Natural killer cell (primary cell): Measurements from ENCODE around the gene GABBR2. TPM values are rescaled to one million over a fixed set of nuclear protein-coding genes. Genes with fewer than 3 reads are reported as not detected.

ENCODE experiments used
- ATAC-seq, 3 donors: fragments of 150-1000 bp in 2 of 3; fragments of 200-7000 bp in 1 of 3; cut with Tn5 transposase; 1 replicate in 1 of 3; 2 replicates in 2 of 3; pipeline ENCODE4 v1.10.0; 2021; ENCODE audit warnings: mild to moderate bottlenecking in 2 of 3, moderate library complexity in 2 of 3
- DNase-seq, 2 donors: peaks; one replicate each; pipeline versions ENCODE4 v3.0.0 to v3.0.0-alpha.2; 2013 to 2021; ENCODE audit warnings: mixed read lengths in 1 of 2
- H3K27ac ChIP-seq: one replicate; pipeline ENCODE4 v1.5.1; 2013; ENCODE audit warnings: mild to moderate bottlenecking, low read length
- H3K27me3 ChIP-seq: one replicate; pipeline ENCODE4 v1.6.1; 2013; ENCODE audit warnings: low read length; ENCODE audit not compliant: control insufficient read depth, insufficient read depth
- H3K36me3 ChIP-seq: one replicate; pipeline ENCODE4 v1.6.1; 2013; ENCODE audit warnings: low read length; ENCODE audit not compliant: control insufficient read depth, insufficient read depth
- H3K4me1 ChIP-seq: one replicate; pipeline ENCODE4 v1.6.1; 2013; ENCODE audit warnings: low read length; ENCODE audit not compliant: control insufficient read depth, insufficient read depth
- H3K4me3 ChIP-seq: one replicate; pipeline ENCODE4 v1.5.1; 2013; ENCODE audit warnings: low read length
- H3K9me3 ChIP-seq: one replicate; pipeline ENCODE4 v1.6.1; 2013; ENCODE audit warnings: low read length; ENCODE audit not compliant: control insufficient read depth, insufficient read depth
- H3K27ac Mint-ChIP-seq, 2 donors: one replicate each; pipeline ENCODE4 v1.8.0; 2022; ENCODE audit warnings: mild to moderate bottlenecking in 2 of 2, mixed read lengths in 2 of 2, moderate library complexity in 1 of 2
- H3K27me3 Mint-ChIP-seq, 2 donors: one replicate each; pipeline ENCODE4 v1.8.0; 2022; ENCODE audit warnings: low read depth in 2 of 2, mixed read lengths in 2 of 2
- H3K36me3 Mint-ChIP-seq: one replicate; pipeline ENCODE4 v1.8.0; 2022; ENCODE audit warnings: mixed read lengths
- H3K4me1 Mint-ChIP-seq, 2 donors: one replicate each; pipeline ENCODE4 v1.8.0; 2022; ENCODE audit warnings: mixed read lengths in 2 of 2
- H3K4me3 Mint-ChIP-seq: one replicate; pipeline ENCODE4 v1.8.0; 2022; ENCODE audit warnings: mild to moderate bottlenecking, moderate library complexity, mixed read lengths
- H3K9me3 Mint-ChIP-seq, 2 donors: one replicate each; pipeline ENCODE4 v1.8.0; 2022; ENCODE audit warnings: mixed read lengths in 2 of 2
- CTCF ChIP-seq: fragments of 200-600 bp; IDR thresholded peaks from one replicate; pipeline ENCODE4 v1.8.0; 2022; ENCODE audit warnings: antibody characterized with exemption
- WGBS: methylation state at CpG from one replicate; pipeline ENCODE4 v1.1.7; 2013; ENCODE audit warnings: missing lambda C conversion rate; ENCODE audit not compliant: insufficient coverage; 5-methylcytosine and 5-hydroxymethylcytosine counted together
- intact Hi-C: fragments of 100-400 bp; cut with micrococcal nuclease; formaldehyde crosslinking; loops from one replicate; pipeline ENCODE4 v1.14.2; 2022
- total RNA-seq, 4 donors: library from RNA; stranded (reverse); fragments of 120-200 nt in 1 of 4; gene quantifications; one replicate each; pipeline versions ENCODE4 v1.2.3 to v1.2.4, GENCODE V29; 2013 to 2022

The GABBR2 gene
- total RNA-seq, 3 donors from 2014 or later (not counting 1 experiment from before 2014, with no cell fraction given) = not detected

GRCh38 chr9:98314381-98315066, 394.2 kb downstream of the GABBR2 start:
- intact Hi-C loops = loop anchor here (2.0 kb wide), 2 partner anchors 462 to 476 kb away; no protein-coding TSS in a partner anchor
- H3K4me3 Mint-ChIP-seq = no peak overlapping the region
- TF ChIP-seq CTCF = no peak
- ATAC-seq = no peak
- H3K4me1 ChIP-seq = no peaks in the 10 kb centered on the region
- H3K9me3 Mint-ChIP-seq = no peaks in the 10 kb centered on the region
- H3K4me1 Mint-ChIP-seq = peaks cover 0 to 5% of the 10 kb centered on the region in 2 donors
- H3K36me3 Mint-ChIP-seq = no peaks in the 10 kb centered on the region
- no peaks in the 10 kb centered on the region for H3K9me3 ChIP-seq
- H3K27me3 ChIP-seq = no peaks in the 10 kb centered on the region
- WGBS = 63% methylated on average over 6 of the region's 6 CpGs
- no peaks in the 10 kb centered on the region for H3K36me3 ChIP-seq
- H3K4me3 ChIP-seq = no peak overlapping the region
- DNase-seq = no peak
- H3K27me3 Mint-ChIP-seq = peaks cover 0 to 3% of the 10 kb centered on the region in 2 donors
- no peak overlapping the region for H3K27ac ChIP-seq
- no peak overlapping the region for H3K27ac Mint-ChIP-seq

GRCh38 chr9:98312365-98312764, 396.4 kb downstream of the GABBR2 start:
- Mint-ChIP-seq H3K4me1 (peaks cover 0 to 5% of the 10 kb centered on the region in 2 donors), H3K36me3 (no peaks in the 10 kb centered on the region), H3K9me3 (no peaks in the 10 kb centered on the region), H3K27me3 (peaks cover 3 to 6% of the 10 kb centered on the region in 2 donors), H3K27ac (no peak overlapping the region), H3K4me3 (no peak overlapping the region)
- Histone ChIP-seq H3K4me1 (no peaks in the 10 kb centered on the region), H3K27ac (no peak overlapping the region), H3K36me3 (no peaks in the 10 kb centered on the region), H3K27me3 (no peaks in the 10 kb centered on the region), H3K9me3 (no peaks in the 10 kb centered on the region), H3K4me3 (no peak overlapping the region)
- ATAC-seq (no peak), DNase-seq (no peak)
- WGBS = 87% methylated on average over 2 of the region's 3 CpGs
- no peak for TF ChIP-seq CTCF
- intact Hi-C loops = no loop called here

GRCh38 chr9:98311541-98311940, 397.2 kb downstream of the GABBR2 start:
- intact Hi-C loops = no loop called here
- H3K4me1 Mint-ChIP-seq = peaks cover 0 to 5% of the 10 kb centered on the region in 2 donors

More at GRCh38 chr9:98311541-98311940, 397.2 kb downstream of the GABBR2 start:
- Mint-ChIP-seq H3K27me3 (peaks cover 3 to 6% of the 10 kb centered on the region in 2 donors), H3K36me3 (no peaks in the 10 kb centered on the region), H3K4me3 (no peak overlapping the region), H3K27ac (no peak overlapping the region), H3K9me3 (no peaks in the 10 kb centered on the region)
- Histone ChIP-seq H3K27ac (no peak overlapping the region), H3K4me3 (no peak overlapping the region), H3K27me3 (no peaks in the 10 kb centered on the region), H3K9me3 (no peaks in the 10 kb centered on the region), H3K4me1 (no peaks in the 10 kb centered on the region), H3K36me3 (no peaks in the 10 kb centered on the region)
- ATAC-seq (no peak), DNase-seq (no peak)
- no peak for TF ChIP-seq CTCF
